HepG2 (cell line): ENCODE measurements around the gene USP32.

Experiments used
- GRHL1 ChIP-seq: sonication (generic); formaldehyde crosslinking; conservative IDR thresholded peaks from 2 replicates; pipeline ENCODE4 v1.8.0; 2022; ENCODE audit warnings: missing genetic modification reagents
- RBAK ChIP-seq: sonication (generic); formaldehyde crosslinking; IDR thresholded peaks from 2 replicates; pipeline ENCODE4 v1.5.1; 2020; ENCODE audit warnings: mild to moderate bottlenecking, missing genetic modification reagents
- TAF1 ChIP-seq: sonication (generic); formaldehyde crosslinking; IDR thresholded peaks from 2 replicates; pipeline ENCODE4 v1.4.0; 2020; ENCODE audit warnings: missing genetic modification reagents
- ZNF777 ChIP-seq: sonication (generic); formaldehyde crosslinking; IDR thresholded peaks from 2 replicates; pipeline ENCODE4 v1.4.0; 2020; ENCODE audit warnings: missing genetic modification reagents
- TF ChIP-seq, protein P1 (sequence below): sonication (generic); formaldehyde crosslinking; IDR thresholded peaks from 2 replicates; pipeline ENCODE4 v1.5.0; 2020; ENCODE audit warnings: mild to moderate bottlenecking, missing genetic modification reagents, moderate library complexity
- TF ChIP-seq, protein P2 (sequence below): IDR thresholded peaks from 2 replicates; pipeline ENCODE4 v1.6.1; 2012; ENCODE audit warnings: inconsistent platforms

GRCh38 chr17:60412701-60413100 lies 20.8 kb upstream of the USP32 start:
- no peak for TF ChIP-seq ZNF777
- TF ChIP-seq, protein P1, sequence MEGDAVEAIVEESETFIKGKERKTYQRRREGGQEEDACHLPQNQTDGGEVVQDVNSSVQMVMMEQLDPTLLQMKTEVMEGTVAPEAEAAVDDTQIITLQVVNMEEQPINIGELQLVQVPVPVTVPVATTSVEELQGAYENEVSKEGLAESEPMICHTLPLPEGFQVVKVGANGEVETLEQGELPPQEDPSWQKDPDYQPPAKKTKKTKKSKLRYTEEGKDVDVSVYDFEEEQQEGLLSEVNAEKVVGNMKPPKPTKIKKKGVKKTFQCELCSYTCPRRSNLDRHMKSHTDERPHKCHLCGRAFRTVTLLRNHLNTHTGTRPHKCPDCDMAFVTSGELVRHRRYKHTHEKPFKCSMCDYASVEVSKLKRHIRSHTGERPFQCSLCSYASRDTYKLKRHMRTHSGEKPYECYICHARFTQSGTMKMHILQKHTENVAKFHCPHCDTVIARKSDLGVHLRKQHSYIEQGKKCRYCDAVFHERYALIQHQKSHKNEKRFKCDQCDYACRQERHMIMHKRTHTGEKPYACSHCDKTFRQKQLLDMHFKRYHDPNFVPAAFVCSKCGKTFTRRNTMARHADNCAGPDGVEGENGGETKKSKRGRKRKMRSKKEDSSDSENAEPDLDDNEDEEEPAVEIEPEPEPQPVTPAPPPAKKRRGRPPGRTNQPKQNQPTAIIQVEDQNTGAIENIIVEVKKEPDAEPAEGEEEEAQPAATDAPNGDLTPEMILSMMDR = no peak
- TF ChIP-seq TAF1 = no peak
- TF ChIP-seq GRHL1 (CRISPR knock-in tag) = no peak
- no peak for TF ChIP-seq RBAK (CRISPR knock-in tag)
- TF ChIP-seq, protein P2, sequence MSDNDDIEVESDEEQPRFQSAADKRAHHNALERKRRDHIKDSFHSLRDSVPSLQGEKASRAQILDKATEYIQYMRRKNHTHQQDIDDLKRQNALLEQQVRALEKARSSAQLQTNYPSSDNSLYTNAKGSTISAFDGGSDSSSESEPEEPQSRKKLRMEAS = no peak
